Measurements from ENCODE around the gene PRKG1. TPM values are rescaled to one million over a fixed set of nuclear protein-coding genes. Genes with fewer than 3 reads are reported as not detected.

PRKG1 gene
- total RNA-seq, 1 experiment from 2014 or later, result 0.21 TPM

- intact Hi-C loops (cut with micrococcal nuclease; ENCODE audit: unreplicated experiment), result no loop called here
- H3K9me3 Mint-ChIP-seq (ENCODE audit: low read depth, unreplicated experiment), result no peaks in the 10 kb centered on the region
- H3K4me3 Mint-ChIP-seq (ENCODE audit: low read depth, unreplicated experiment), result no peak overlapping the region
- no peaks in the 10 kb centered on the region for H3K4me1 Mint-ChIP-seq (ENCODE audit: low read depth, unreplicated experiment)
- no peaks in the 10 kb centered on the region for H3K36me3 Mint-ChIP-seq (ENCODE audit: insufficient read depth, unreplicated experiment)
- CTCF ChIA-PET, result interaction anchor here (0.6 kb wide), 1 partner anchor 276 kb away, joined by 3 read pairs; no protein-coding TSS in a partner anchor
- BruUV-seq (replicated peaks), result no TSS peak
- DNase-seq, result no peak
- no peak overlapping the region for H3K27ac Mint-ChIP-seq (ENCODE audit: unreplicated experiment)
- no peak for TF ChIP-seq CTCF (IDR thresholded peaks at IDR 0.05; ENCODE audit: unreplicated experiment)
- no peaks in the 10 kb centered on the region for H3K27me3 Mint-ChIP-seq (ENCODE audit: unreplicated experiment)
Observed at GRCh38 chr10:51590818-51591217, 516.5 kb downstream of the PRKG1 start.

GRCh38 chr10:51596695-51597094, 522.4 kb downstream of the PRKG1 start:
- no peaks in the 10 kb centered on the region for H3K9me3 Mint-ChIP-seq (ENCODE audit: low read depth, unreplicated experiment)
- no peak for TF ChIP-seq CTCF (IDR thresholded peaks at IDR 0.05; ENCODE audit: unreplicated experiment)
- H3K27me3 Mint-ChIP-seq (ENCODE audit: unreplicated experiment), result no peaks in the 10 kb centered on the region
- H3K36me3 Mint-ChIP-seq (ENCODE audit: insufficient read depth, unreplicated experiment), result no peaks in the 10 kb centered on the region
- no TSS peak for BruUV-seq (replicated peaks)
- CTCF ChIA-PET, result interaction anchor here (0.6 to 0.7 kb wide), 2 partner anchors 143 to 1801 kb away, joined by 3 to 4 read pairs; no protein-coding TSS in a partner anchor
- DNase-seq, result no peak
- no peak overlapping the region for H3K4me3 Mint-ChIP-seq (ENCODE audit: low read depth, unreplicated experiment)
- no peak overlapping the region for H3K27ac Mint-ChIP-seq (ENCODE audit: unreplicated experiment)
- intact Hi-C loops (cut with micrococcal nuclease; ENCODE audit: unreplicated experiment), result no loop called here
- no peaks in the 10 kb centered on the region for H3K4me1 Mint-ChIP-seq (ENCODE audit: low read depth, unreplicated experiment)

GRCh38 chr10:51599647-51600046, 525.4 kb downstream of the PRKG1 start:
- Mint-ChIP-seq H3K36me3 (ENCODE audit: insufficient read depth, unreplicated experiment) (no peaks in the 10 kb centered on the region), H3K27me3 (ENCODE audit: unreplicated experiment) (no peaks in the 10 kb centered on the region), H3K4me1 (ENCODE audit: low read depth, unreplicated experiment) (no peaks in the 10 kb centered on the region), H3K9me3 (ENCODE audit: low read depth, unreplicated experiment) (no peaks in the 10 kb centered on the region), H3K4me3 (ENCODE audit: low read depth, unreplicated experiment) (no peak overlapping the region), H3K27ac (ENCODE audit: unreplicated experiment) (no peak overlapping the region)
- BruUV-seq (replicated peaks), result no TSS peak
- TF ChIP-seq CTCF (IDR thresholded peaks at IDR 0.05; ENCODE audit: unreplicated experiment), result no peak
- intact Hi-C loops (cut with micrococcal nuclease; ENCODE audit: unreplicated experiment), result no loop called here
- no peak for DNase-seq
- CTCF ChIA-PET, result no interaction called here

GRCh38 chr10:51602326-51602725, 528.0 kb downstream of the PRKG1 start:
- Mint-ChIP-seq H3K4me1 (ENCODE audit: low read depth, unreplicated experiment) (no peaks in the 10 kb centered on the region), H3K27ac (ENCODE audit: unreplicated experiment) (no peak overlapping the region), H3K27me3 (ENCODE audit: unreplicated experiment) (no peaks in the 10 kb centered on the region), H3K9me3 (ENCODE audit: low read depth, unreplicated experiment) (no peaks in the 10 kb centered on the region), H3K4me3 (ENCODE audit: low read depth, unreplicated experiment) (no peak overlapping the region), H3K36me3 (ENCODE audit: insufficient read depth, unreplicated experiment) (no peaks in the 10 kb centered on the region)
- TF ChIP-seq CTCF (IDR thresholded peaks at IDR 0.05; ENCODE audit: unreplicated experiment), result no peak
- BruUV-seq (replicated peaks), result no TSS peak
- no peak for DNase-seq
- CTCF ChIA-PET, result no interaction called here
- intact Hi-C loops (cut with micrococcal nuclease; ENCODE audit: unreplicated experiment), result no loop called here
